GM12872 (cell line): ENCODE measurements around the gene ADAMTS13.

Source experiments
- CTCF ChIP-seq: IDR thresholded peaks from 3 replicates; pipeline ENCODE4 v1.5.1; 2011; ENCODE audit warnings: low read depth, mild to moderate bottlenecking, low read length, moderate library complexity; ENCODE audit not compliant: insufficient read depth

ADAMTS13 gene

DNA sequence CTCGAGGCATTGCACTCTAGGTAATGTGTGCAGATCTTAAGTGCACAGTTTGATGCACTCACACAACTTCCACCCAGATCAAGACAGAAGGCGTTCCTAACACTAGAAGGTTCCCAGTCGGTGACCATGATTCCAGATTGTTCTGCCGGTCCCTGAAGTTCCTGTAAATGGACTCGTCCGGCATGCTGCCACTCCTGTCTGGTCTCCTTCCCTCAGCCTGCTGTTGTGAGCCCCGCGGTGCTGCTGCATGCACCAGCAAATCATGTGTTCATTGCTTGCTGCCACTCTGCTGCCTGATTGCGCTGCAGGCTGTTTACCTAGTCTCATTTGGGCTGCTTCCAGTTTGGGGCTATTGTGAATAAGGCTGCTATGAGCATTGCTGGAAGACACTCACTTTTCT, 34.5 kb upstream of the ADAMTS13 start:
- TF ChIP-seq CTCF, result no peak

GRCh38 chr9:133389025-133389557, 33.1 kb upstream of the ADAMTS13 start:
- no peak for TF ChIP-seq CTCF

GRCh38 chr9:133389562-133389961, 32.6 kb upstream of the ADAMTS13 start:
- TF ChIP-seq CTCF, result no peak

- no peak for TF ChIP-seq CTCF
Measured at GRCh38 chr9:133390713-133391112, 31.5 kb upstream of the ADAMTS13 start.

DNA sequence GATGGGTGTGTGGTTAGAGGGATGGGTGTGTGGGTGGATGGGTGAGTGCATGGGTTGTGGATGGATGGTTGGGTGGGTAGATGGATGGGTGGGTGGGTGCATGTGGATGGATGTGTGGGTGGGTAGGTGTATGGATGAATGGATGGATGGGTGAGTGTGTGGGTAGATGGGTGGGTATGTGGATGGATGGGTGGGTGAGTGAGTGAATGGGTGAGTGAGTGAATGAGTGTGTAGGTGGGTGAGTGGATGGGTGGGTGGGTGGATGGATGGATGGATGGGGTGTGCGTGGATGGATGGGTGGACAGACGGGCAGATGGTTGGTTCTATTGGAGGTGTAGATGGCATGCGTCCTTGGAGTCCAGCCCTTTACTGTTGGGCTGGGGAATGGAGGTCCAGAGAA, 28.8 kb upstream of the ADAMTS13 start:
- no peak for TF ChIP-seq CTCF

DNA sequence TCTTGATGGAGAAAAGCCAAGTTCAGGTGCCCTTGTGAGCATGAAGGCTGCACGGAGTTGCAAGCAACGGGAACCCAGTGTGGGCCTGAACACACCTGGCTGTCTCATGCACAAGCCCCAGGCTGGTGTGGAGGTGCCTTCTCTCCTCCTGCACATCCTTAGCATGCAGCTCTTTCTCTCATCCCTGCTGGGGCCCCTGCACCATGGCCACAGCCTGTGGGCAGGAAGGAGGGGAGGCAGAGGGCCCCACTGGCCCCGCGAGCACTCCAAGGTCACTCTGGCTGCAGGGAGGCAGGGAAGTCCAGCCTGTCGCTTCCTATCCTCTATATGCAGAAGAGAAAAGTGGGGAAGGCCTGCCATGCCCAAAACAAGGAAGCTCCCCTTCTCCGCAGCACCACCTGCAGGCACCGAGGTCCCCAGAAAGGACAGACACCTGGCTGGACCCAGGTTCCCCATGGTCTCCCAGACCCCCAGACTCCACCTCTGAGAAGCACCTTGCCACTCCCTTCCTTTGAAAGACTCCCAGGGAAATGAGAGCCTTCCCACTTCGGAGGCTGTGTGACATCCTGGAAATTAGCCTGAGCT, 27.4 kb upstream of the ADAMTS13 start:
- no peak for TF ChIP-seq CTCF

DNA sequence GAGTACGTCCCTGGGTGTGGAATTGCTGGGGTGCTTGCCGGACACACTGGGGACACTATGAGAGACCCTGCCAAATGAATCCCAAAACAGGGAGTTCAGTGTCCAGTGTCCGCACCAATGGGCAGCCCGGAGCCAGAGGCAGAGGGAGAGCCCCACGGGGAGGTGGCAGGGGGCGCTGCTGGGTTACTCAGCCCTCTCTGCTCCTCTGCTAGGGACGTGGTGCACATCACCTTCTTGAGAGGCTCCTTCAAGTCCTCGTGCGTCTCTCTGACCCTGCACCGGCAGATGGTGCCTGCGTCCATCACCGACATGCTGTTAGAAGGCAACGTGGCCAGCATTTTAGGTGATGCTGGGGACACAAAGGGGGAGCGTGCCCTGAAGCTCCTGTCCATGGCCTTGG, 25.2 kb upstream of the ADAMTS13 start:
- peak; percentile 30; the same call in 1 of the 3 replicates for TF ChIP-seq CTCF

- TF ChIP-seq CTCF, result no peak
Measured at GRCh38 chr9:133397370-133397769, 24.8 kb upstream of the ADAMTS13 start.
